WI38 (cell line): Measurements from ENCODE around the gene FAM199X.

ENCODE experiments used
- H3K4me3 ChIP-seq: 2 replicates; pipeline ENCODE4 v1.5.1; 2011; ENCODE audit warnings: low read depth, mild to moderate bottlenecking, control low read depth, low read length
- CTCF ChIP-seq: IDR thresholded peaks from 2 replicates; pipeline ENCODE4 v1.5.1; 2012; ENCODE audit warnings: low read depth, mild to moderate bottlenecking, control low read depth, low read length

The FAM199X gene

GRCh38 chrX:104166735-104167436, 633 bp downstream of the FAM199X start:
- peak overlapping the region; percentile 74 for H3K4me3 ChIP-seq
- no peak for TF ChIP-seq CTCF

GRCh38 chrX:104168127-104168526, 1.9 kb downstream of the FAM199X start:
- H3K4me3 ChIP-seq: peak overlapping the region; percentile 74; the same call in 1 of the 2 replicates
- no peak for TF ChIP-seq CTCF

- no peak for TF ChIP-seq CTCF
- no peak overlapping the region for H3K4me3 ChIP-seq
Measured at GRCh38 chrX:104172121-104172520, 5.9 kb downstream of the FAM199X start.

GRCh38 chrX:104172788-104173187, 6.5 kb downstream of the FAM199X start:
- H3K4me3 ChIP-seq: no peak overlapping the region
- no peak for TF ChIP-seq CTCF

- TF ChIP-seq CTCF: no peak
Measured at GRCh38 chrX:104173841-104174240, 7.6 kb downstream of the FAM199X start.

GRCh38 chrX:104183685-104184084, 17.4 kb downstream of the FAM199X start:
- no peak for TF ChIP-seq CTCF
- H3K4me3 ChIP-seq: no peak overlapping the region

More at GRCh38 chrX:104173841-104174240, 7.6 kb downstream of the FAM199X start:
- H3K4me3 ChIP-seq: no peak overlapping the region

GRCh38 chrX:104187931-104188330, 21.7 kb downstream of the FAM199X start:
- no peak for TF ChIP-seq CTCF
- H3K4me3 ChIP-seq: no peak overlapping the region
